Measurements from ENCODE around the gene UTP14C.
A peak's percentile ranks its signal among the peaks of the same experiment; 100 is the strongest.

UTP14C gene

GRCh38 chr13:52033039-52033438 is 8.5 kb downstream of the UTP14C start:
- H3K27ac ChIP-seq, result no peak overlapping the region
- TF ChIP-seq CTCF (conservative IDR thresholded peaks at IDR 0.05), result no peak

- peak overlapping the region; percentile 70 for H3K27ac ChIP-seq
- no peak for TF ChIP-seq CTCF (conservative IDR thresholded peaks at IDR 0.05)
Observed at GRCh38 chr13:52034616-52035226, 10.2 kb downstream of the UTP14C start.

- no peak for TF ChIP-seq CTCF (conservative IDR thresholded peaks at IDR 0.05)
Observed at GRCh38 chr13:52036037-52036436, 11.5 kb downstream of the UTP14C start.

GRCh38 chr13:52043675-52044074 is 19.2 kb downstream of the UTP14C start:
- no peak overlapping the region for H3K27ac ChIP-seq
- TF ChIP-seq CTCF (conservative IDR thresholded peaks at IDR 0.05), result no peak

More at GRCh38 chr13:52036037-52036436, 11.5 kb downstream of the UTP14C start:
- H3K27ac ChIP-seq, result peak overlapping the region; percentile 70

- no peak overlapping the region for H3K27ac ChIP-seq
- no peak for TF ChIP-seq CTCF (conservative IDR thresholded peaks at IDR 0.05)
Observed at GRCh38 chr13:52047463-52047862, 23.0 kb downstream of the UTP14C start.

GRCh38 chr13:52048516-52048915 is 24.0 kb downstream of the UTP14C start:
- no peak for TF ChIP-seq CTCF (conservative IDR thresholded peaks at IDR 0.05)
- H3K27ac ChIP-seq, result no peak overlapping the region

- TF ChIP-seq CTCF (conservative IDR thresholded peaks at IDR 0.05), result no peak
- H3K27ac ChIP-seq, result no peak overlapping the region
Observed at GRCh38 chr13:52051400-52051799, 26.9 kb downstream of the UTP14C start.

Measured in VCaP (cell line).